ENCODE data around the gene TDRD12.

TDRD12 gene

GRCh38 chr19:32818536-32818935 is 99.0 kb downstream of the TDRD12 start:
- no peak for TF ChIP-seq CTCF (IDR thresholded peaks at IDR 0.05; ENCODE audit: low read length, missing control alignments)
- DNase-seq (ENCODE audit: low read depth), result no peak
- H3K4me3 ChIP-seq (replicated peaks; ENCODE audit: low read depth, low read length), result no peak overlapping the region

GRCh38 chr19:32819419-32820400 is 100.1 kb downstream of the TDRD12 start:
- H3K4me3 ChIP-seq (replicated peaks; ENCODE audit: low read depth, low read length), result no peak overlapping the region
- no peak for TF ChIP-seq CTCF (IDR thresholded peaks at IDR 0.05; ENCODE audit: low read length, missing control alignments)
- DNase-seq (ENCODE audit: low read depth), result no peak

- no peak for DNase-seq (ENCODE audit: low read depth)
- no peak for TF ChIP-seq CTCF (IDR thresholded peaks at IDR 0.05; ENCODE audit: low read length, missing control alignments)
- no peak overlapping the region for H3K4me3 ChIP-seq (replicated peaks; ENCODE audit: low read depth, low read length)
Observed at GRCh38 chr19:32822916-32823746, 103.6 kb downstream of the TDRD12 start.

- no peak overlapping the region for H3K4me3 ChIP-seq (replicated peaks; ENCODE audit: low read depth, low read length)
- TF ChIP-seq CTCF (IDR thresholded peaks at IDR 0.05; ENCODE audit: low read length, missing control alignments), result no peak
Observed at GRCh38 chr19:32823747-32824102, 104.2 kb downstream of the TDRD12 start.

GRCh38 chr19:32824191-32824751 is 104.7 kb downstream of the TDRD12 start:
- DNase-seq (ENCODE audit: low read depth), result no peak
- TF ChIP-seq CTCF (IDR thresholded peaks at IDR 0.05; ENCODE audit: low read length, missing control alignments), result no peak
- no peak overlapping the region for H3K4me3 ChIP-seq (replicated peaks; ENCODE audit: low read depth, low read length)

More at GRCh38 chr19:32823747-32824102, 104.2 kb downstream of the TDRD12 start:
- DNase-seq (ENCODE audit: low read depth), result no peak

GRCh38 chr19:32824916-32825608 is 105.5 kb downstream of the TDRD12 start:
- TF ChIP-seq CTCF (IDR thresholded peaks at IDR 0.05; ENCODE audit: low read length, missing control alignments), result no peak
- DNase-seq (ENCODE audit: low read depth), result no peak
- no peak overlapping the region for H3K4me3 ChIP-seq (replicated peaks; ENCODE audit: low read depth, low read length)
